ENCODE data around the gene NME2.
"Not testable (repeated sequence)": the region's sequence is repeated elsewhere in the genome, so short reads cannot be mapped to it uniquely, and the experiment has no call there.

NME2 gene
- total RNA-seq = 0.52 to 0.96 (median 0.77) reads per million in 3 donors

GRCh38 chr17:51166198-51166986 is at the start of gene NME2:
Gene NME2, plus strand, starts transcription at chr17:51166411. Its CDS starts 420 bp downstream, at chr17:51166831.
- Histone ChIP-seq H3K36me3 (ENCODE audit: control insufficient read depth, insufficient read depth, low read length) (peaks cover 23% of the 10 kb centered on the region), H3K9me3 (ENCODE audit: control insufficient read depth, low read length) (no peaks in the 10 kb centered on the region), H3K27me3 (replicated peaks; ENCODE audit: control insufficient read depth, insufficient read depth, low read length, poor library complexity, severe bottlenecking) (no peaks in the 10 kb centered on the region), H3K4me3 (ENCODE audit: insufficient read depth, low read depth, low read length, poor library complexity, severe bottlenecking) (peak within 1 kb of the TSS; percentile 77), H3K27ac (ENCODE audit: insufficient read depth, low read length, poor library complexity, severe bottlenecking) (peak within 1 kb of the TSS; percentile 68), H3K4me1 (ENCODE audit: control insufficient read depth, insufficient read depth, low read length, poor library complexity, severe bottlenecking) (no peaks in the 10 kb centered on the region)
- peak; percentile 33 to 48 (median 38) for DNase-seq

- Histone ChIP-seq H3K27ac (ENCODE audit: insufficient read depth, low read length, poor library complexity, severe bottlenecking) (no peak overlapping the region), H3K4me1 (ENCODE audit: control insufficient read depth, insufficient read depth, low read length, poor library complexity, severe bottlenecking) (peaks cover 22% of the 10 kb centered on the region), H3K9me3 (ENCODE audit: control insufficient read depth, low read length) (no peaks in the 10 kb centered on the region), H3K4me3 (ENCODE audit: insufficient read depth, low read depth, low read length, poor library complexity, severe bottlenecking) (no peak overlapping the region), H3K27me3 (replicated peaks; ENCODE audit: control insufficient read depth, insufficient read depth, low read length, poor library complexity, severe bottlenecking) (no peaks in the 10 kb centered on the region), H3K36me3 (ENCODE audit: control insufficient read depth, insufficient read depth, low read length) (peaks cover 2% of the 10 kb centered on the region)
- DNase-seq = no peak
These were observed 47.6 kb upstream of the NME2 start for GRCh38 chr17:51118330-51119195.

GRCh38 chr17:51119415-51120356 is 46.5 kb upstream of the NME2 start:
- Histone ChIP-seq H3K4me3 (ENCODE audit: insufficient read depth, low read depth, low read length, poor library complexity, severe bottlenecking) (peak overlapping the region; percentile 99), H3K4me1 (ENCODE audit: control insufficient read depth, insufficient read depth, low read length, poor library complexity, severe bottlenecking) (peaks cover 22% of the 10 kb centered on the region), H3K27ac (ENCODE audit: insufficient read depth, low read length, poor library complexity, severe bottlenecking) (peak overlapping the region; percentile 94), H3K9me3 (ENCODE audit: control insufficient read depth, low read length) (no peaks in the 10 kb centered on the region), H3K27me3 (replicated peaks; ENCODE audit: control insufficient read depth, insufficient read depth, low read length, poor library complexity, severe bottlenecking) (no peaks in the 10 kb centered on the region), H3K36me3 (ENCODE audit: control insufficient read depth, insufficient read depth, low read length) (peaks cover 2% of the 10 kb centered on the region)
- peak; percentile 11 to 27 (median 26) for DNase-seq

- H3K4me1 ChIP-seq (ENCODE audit: control insufficient read depth, insufficient read depth, low read length, poor library complexity, severe bottlenecking) = peaks cover 19% of the 10 kb centered on the region
- peak in 1 of 3 donors; percentile 36 for DNase-seq
- peaks cover 2% of the 10 kb centered on the region for H3K36me3 ChIP-seq (ENCODE audit: control insufficient read depth, insufficient read depth, low read length)
- H3K27ac ChIP-seq (ENCODE audit: insufficient read depth, low read length, poor library complexity, severe bottlenecking) = peak overlapping the region; percentile 94
- H3K9me3 ChIP-seq (ENCODE audit: control insufficient read depth, low read length) = no peaks in the 10 kb centered on the region
- H3K4me3 ChIP-seq (ENCODE audit: insufficient read depth, low read depth, low read length, poor library complexity, severe bottlenecking) = peak overlapping the region; percentile 99
- no peaks in the 10 kb centered on the region for H3K27me3 ChIP-seq (replicated peaks; ENCODE audit: control insufficient read depth, insufficient read depth, low read length, poor library complexity, severe bottlenecking)
These were observed 45.9 kb upstream of the NME2 start for GRCh38 chr17:51120357-51120738.

- Histone ChIP-seq H3K4me3 (ENCODE audit: insufficient read depth, low read depth, low read length, poor library complexity, severe bottlenecking) (peak within 1 kb of the TSS; percentile 99), H3K9me3 (ENCODE audit: control insufficient read depth, low read length) (no peaks in the 10 kb centered on the region), H3K27me3 (replicated peaks; ENCODE audit: control insufficient read depth, insufficient read depth, low read length, poor library complexity, severe bottlenecking) (no peaks in the 10 kb centered on the region), H3K27ac (ENCODE audit: insufficient read depth, low read length, poor library complexity, severe bottlenecking) (peak within 1 kb of the TSS; percentile 94), H3K4me1 (ENCODE audit: control insufficient read depth, insufficient read depth, low read length, poor library complexity, severe bottlenecking) (peaks cover 19% of the 10 kb centered on the region), H3K36me3 (ENCODE audit: control insufficient read depth, insufficient read depth, low read length) (peaks cover 2% of the 10 kb centered on the region)
- DNase-seq = peak; percentile 85 to 88 (median 88)
These were observed 45.2 kb upstream of the NME2 start, which contains the start of gene SPAG9 for GRCh38 chr17:51120739-51121619. Gene SPAG9, minus strand, starts transcription at chr17:51120868. Its CDS starts 212 bp downstream, at chr17:51120656.

GRCh38 chr17:51121620-51122472 is 44.4 kb upstream of the NME2 start:
- H3K27ac ChIP-seq (ENCODE audit: insufficient read depth, low read length, poor library complexity, severe bottlenecking) = peak overlapping the region; percentile 87
- DNase-seq = peak; percentile 68 to 72 (median 71)
- H3K36me3 ChIP-seq (ENCODE audit: control insufficient read depth, insufficient read depth, low read length) = peaks cover 2% of the 10 kb centered on the region
- H3K4me3 ChIP-seq (ENCODE audit: insufficient read depth, low read depth, low read length, poor library complexity, severe bottlenecking) = peak overlapping the region; percentile 48
- H3K9me3 ChIP-seq (ENCODE audit: control insufficient read depth, low read length) = no peaks in the 10 kb centered on the region
- no peaks in the 10 kb centered on the region for H3K27me3 ChIP-seq (replicated peaks; ENCODE audit: control insufficient read depth, insufficient read depth, low read length, poor library complexity, severe bottlenecking)
- H3K4me1 ChIP-seq (ENCODE audit: control insufficient read depth, insufficient read depth, low read length, poor library complexity, severe bottlenecking) = peaks cover 18% of the 10 kb centered on the region

GRCh38 chr17:51122473-51123115 is 43.6 kb upstream of the NME2 start:
- DNase-seq; H3K9me3 ChIP-seq (ENCODE audit: control insufficient read depth, low read length); H3K36me3 ChIP-seq (ENCODE audit: control insufficient read depth, insufficient read depth, low read length); H3K27ac ChIP-seq (ENCODE audit: insufficient read depth, low read length, poor library complexity, severe bottlenecking); H3K27me3 ChIP-seq (replicated peaks; ENCODE audit: control insufficient read depth, insufficient read depth, low read length, poor library complexity, severe bottlenecking); H3K4me3 ChIP-seq (ENCODE audit: insufficient read depth, low read depth, low read length, poor library complexity, severe bottlenecking): not testable (repeated sequence)
- H3K4me1 ChIP-seq (ENCODE audit: control insufficient read depth, insufficient read depth, low read length, poor library complexity, severe bottlenecking) = peaks cover 16% of the 10 kb centered on the region
